K562 (cell line): Measurements from ENCODE around the gene BTBD16. TPM values are rescaled to one million over a fixed set of nuclear protein-coding genes. Genes with fewer than 3 reads are reported as not detected.

Experiments
- ATAC-seq: fragments of 200-7000 bp; cut with Tn5 transposase; 3 replicates; pipeline ENCODE4 v1.9.1; 2020; ENCODE audit warnings: moderate library complexity
- BruUV-seq: library from RNA; stranded (reverse); fragments of 400-500 nt; replicated peaks from 2 replicates; lab custom pipeline; 2021; lab: Mats Ljungman, UMichigan
- CTCF ChIA-PET: fragments of 300-600 bp; formaldehyde crosslinking; extraction: SDS; loops from one replicate; lab custom pipeline; 2021; ENCODE audit warnings: low intra/inter-chr PET ratio; lab: Yijun Ruan, JAX
- POLR2A ChIA-PET: fragments of 300-600, 350-650 bp; sonication (Branson Sonifier 250); formaldehyde crosslinking; extraction: SDS; loops from one replicate; lab custom pipeline; 2021; ENCODE audit warnings: antibody characterized with exemption, inconsistent platforms; lab: Yijun Ruan, JAX
- DNase-seq, 4 experiments: peaks; one replicate each; pipeline versions ENCODE4 v3.0.0 to v3.0.0-alpha.2; 2011 to 2018; ENCODE audit warnings: low spot score in 3 of 4, mixed read lengths in 3 of 4; ENCODE audit errors: extremely low read depth in 1 of 4
- FAIRE-seq: peaks from 2 replicates; lab custom pipeline; 2011; peaks lifted over from hg19 to GRCh38; lab: Jason Lieb, UNC
- H2AFZ ChIP-seq: 2 replicates; pipeline ENCODE4 v1.6.0; 2011; ENCODE audit warnings: low read depth, low read length, control low read depth, inconsistent platforms
- H3K27ac ChIP-seq: fragments of 200-600 bp; 3 replicates; pipeline ENCODE4 v1.8.0; 2011; ENCODE audit warnings: low read depth, mild to moderate bottlenecking, control low read depth, inconsistent platforms, low read length, moderate library complexity, mixed read lengths; ENCODE audit errors: extremely low read depth
- H3K27me3 ChIP-seq, 2 experiments: fragments of 300-600 bp in 1 of 2; 2 replicates in 1 of 2; 3 replicates in 1 of 2; pipeline versions ENCODE4 v1.6.0 to v1.8.0; 2011; ENCODE audit warnings: inconsistent platforms in 2 of 2, low read length in 2 of 2, mild to moderate bottlenecking in 1 of 2, mixed read lengths in 1 of 2, moderate library complexity in 1 of 2; ENCODE audit not compliant: control insufficient read depth in 2 of 2, insufficient read depth in 2 of 2
- H3K36me3 ChIP-seq: fragments of 300-600 bp; 3 replicates; pipeline ENCODE4 v1.8.0; 2011; ENCODE audit warnings: mild to moderate bottlenecking, low read length, inconsistent platforms; ENCODE audit not compliant: control insufficient read depth, insufficient read depth
- H3K4me1 ChIP-seq, 2 experiments: fragments of 200-600 bp in 1 of 2; replicated peaks in 1 of 2; 2 replicates in 1 of 2; 3 replicates in 1 of 2; pipeline versions ENCODE4 v1.5.1 to v1.8.0; 2011; ENCODE audit warnings: inconsistent platforms in 2 of 2, low read length in 2 of 2, mild to moderate bottlenecking in 1 of 2, mixed read lengths in 1 of 2, moderate library complexity in 1 of 2; ENCODE audit not compliant: control insufficient read depth in 2 of 2, insufficient read depth in 2 of 2
- H3K4me2 ChIP-seq: 2 replicates; pipeline ENCODE4 v1.6.1; 2011; ENCODE audit warnings: low read length, control low read depth, inconsistent platforms, mixed read lengths; ENCODE audit not compliant: insufficient read depth
- H3K4me3 ChIP-seq: fragments of 200-600 bp; sonication (generic), shearing (Covaris generic); 2 replicates; pipeline ENCODE4 v1.5.1; 2016; ENCODE audit warnings: control low read depth, inconsistent platforms
- H3K79me2 ChIP-seq: fragments of 200-600 bp; 3 replicates; pipeline ENCODE4 v1.8.0; 2011; ENCODE audit warnings: low read length, inconsistent platforms; ENCODE audit not compliant: control insufficient read depth, insufficient read depth
- H3K9ac ChIP-seq, 2 experiments: 2 replicates each; pipeline versions ENCODE4 v1.6.0 to v1.6.1; 2011; ENCODE audit warnings: low read depth in 2 of 2, low read length in 2 of 2, control low read depth in 1 of 2, inconsistent platforms in 1 of 2, mild to moderate bottlenecking in 1 of 2, mixed read lengths in 1 of 2; ENCODE audit not compliant: insufficient read depth in 1 of 2
- H3K9me1 ChIP-seq: one replicate; pipeline ENCODE4 v1.6.0; 2011; ENCODE audit warnings: inconsistent platforms, mild to moderate bottlenecking, low read length, moderate library complexity; ENCODE audit not compliant: control insufficient read depth, insufficient read depth
- H3K9me3 ChIP-seq: replicated peaks from 2 replicates; pipeline ENCODE4 v1.5.1; 2011; ENCODE audit warnings: low read depth, low read length, inconsistent platforms; ENCODE audit not compliant: control insufficient read depth, insufficient read depth
- H4K20me1 ChIP-seq: replicated peaks from 2 replicates; pipeline ENCODE4 v1.6.1; 2011; ENCODE audit warnings: low read length, inconsistent platforms, mixed read lengths; ENCODE audit not compliant: control insufficient read depth, insufficient read depth
- ATF3 ChIP-seq, 2 experiments: fragments of 450-650 bp in 1 of 2; sonication (generic) in 1 of 2; formaldehyde crosslinking in 1 of 2; IDR thresholded peaks in 1 of 2; conservative IDR thresholded peaks in 1 of 2; 2 replicates each; pipeline versions ENCODE4 v1.6.1 to v1.8.1; 2016 to 2023; ENCODE audit warnings: mild to moderate bottlenecking in 2 of 2, moderate library complexity in 2 of 2, inconsistent platforms in 1 of 2, missing genetic modification reagents in 1 of 2
- CBFA2T3 ChIP-seq: fragments of 450-650 bp; IDR thresholded peaks from 2 replicates; pipeline ENCODE4 v1.6.1; 2017
- CBFB ChIP-seq: sonication (generic); formaldehyde crosslinking; IDR thresholded peaks from 2 replicates; pipeline ENCODE4 v1.4.0; 2020; ENCODE audit warnings: mild to moderate bottlenecking, missing genetic modification reagents
- CBX8 ChIP-seq: fragments of 200-600 bp; sonication (generic); IDR thresholded peaks from 2 replicates; pipeline ENCODE4 v1.6.1; 2012; ENCODE audit warnings: borderline replicate concordance, mixed run types, low read depth, mild to moderate bottlenecking, moderate library complexity, mixed read lengths, low read length, control low read depth, inconsistent platforms; ENCODE audit not compliant: poor library complexity, severe bottlenecking; ENCODE audit errors: extremely low read depth
- DPF2 ChIP-seq: fragments of 450-650 bp; IDR thresholded peaks from 2 replicates; pipeline ENCODE4 v1.6.1; 2016
- GTF2B ChIP-seq: IDR thresholded peaks from 2 replicates; pipeline ENCODE4 v1.6.1; 2011; ENCODE audit not compliant: insufficient read length; ENCODE audit errors: extremely low read depth
- HES1 ChIP-seq: fragments of 450-650 bp; IDR thresholded peaks from 2 replicates; pipeline ENCODE4 v1.6.1; 2016; ENCODE audit warnings: low read depth, mild to moderate bottlenecking, moderate library complexity
- HIVEP1 ChIP-seq: fragments of 250-450 bp; sonication (Bioruptor Pico); IDR thresholded peaks from 2 replicates; pipeline ENCODE4 v1.4.0; 2020; ENCODE audit warnings: mild to moderate bottlenecking
- MLX ChIP-seq, 2 experiments: fragments of 450-650 bp in 1 of 2; sonication (generic) in 1 of 2; formaldehyde crosslinking; conservative IDR thresholded peaks; 2 replicates each; pipeline versions ENCODE4 v1.4.0 to v1.8.1; 2020 to 2022; ENCODE audit warnings: mild to moderate bottlenecking in 1 of 2, missing genetic modification reagents in 1 of 2
- PHB2 ChIP-seq: fragments of 450-650 bp; IDR thresholded peaks from 2 replicates; pipeline ENCODE4 v1.6.1; 2017; ENCODE audit warnings: low read depth
- PKNOX1 ChIP-seq: fragments of 450-650 bp; IDR thresholded peaks from 2 replicates; pipeline ENCODE4 v1.6.1; 2016
- PTBP1 ChIP-seq: fragments of 200-400 bp; formaldehyde crosslinking; IDR thresholded peaks from 2 replicates; pipeline ENCODE4 v1.6.1; 2017; ENCODE audit warnings: low read depth, low read length
- RBFOX2 ChIP-seq: fragments of 200-400 bp; formaldehyde crosslinking; IDR thresholded peaks from 2 replicates; pipeline ENCODE4 v1.6.1; 2017; ENCODE audit warnings: low read depth, mild to moderate bottlenecking, low read length, moderate library complexity
- RCOR1 ChIP-seq, 2 experiments: IDR thresholded peaks; 2 replicates each; pipeline ENCODE4 v1.6.1; 2012; ENCODE audit warnings: low read depth in 2 of 2, low read length in 2 of 2, borderline replicate concordance in 1 of 2, improper control_type of control experiment in 1 of 2
- STAT5B ChIP-seq: fragments of 250-450 bp; sonication (Bioruptor Pico); IDR thresholded peaks from 2 replicates; pipeline ENCODE4 v1.8.0; 2021; ENCODE audit warnings: mild to moderate bottlenecking, inconsistent platforms
- TAL1 ChIP-seq: fragments of 450-650 bp; IDR thresholded peaks from 2 replicates; pipeline ENCODE4 v1.6.1; 2016; ENCODE audit warnings: mild to moderate bottlenecking
- TARDBP ChIP-seq: fragments of 450-650 bp; IDR thresholded peaks from 2 replicates; pipeline ENCODE4 v1.6.1; 2016
- TFAM ChIP-seq: fragments of 250-450 bp; sonication (Bioruptor Pico); conservative IDR thresholded peaks from 2 replicates; pipeline ENCODE4 v1.5.0; 2021; ENCODE audit warnings: mild to moderate bottlenecking, moderate library complexity
- ZBTB9 ChIP-seq: fragments of 450-650 bp; formaldehyde crosslinking; IDR thresholded peaks from 2 replicates; pipeline ENCODE4 v1.4.0; 2020; ENCODE audit warnings: mild to moderate bottlenecking, moderate library complexity
- WGBS: fragments of 100-300 bp; shearing (Covaris generic); methylation state at CpG from one replicate; pipeline ENCODE4 v1.1.6; 2016; ENCODE audit warnings: low coverage, mixed read lengths; ENCODE audit not compliant: insufficient coverage; ENCODE audit errors: missing lambda C conversion rate; 5-methylcytosine and 5-hydroxymethylcytosine counted together
- in situ Hi-C: fragments of 300-500 bp; cut with MboI; formaldehyde crosslinking; loops from 4 replicates; pipeline ENCODE4 v1.15.0; 2018; ENCODE audit warnings: inconsistent platforms, mixed read lengths
- intact Hi-C: fragments of 100-400 bp; cut with micrococcal nuclease; formaldehyde crosslinking; loops from 2 replicates; pipeline ENCODE4 v1.14.2; 2022
- polyA plus RNA-seq, 8 experiments: library from polyadenylated mRNA; depleted of rRNA in 4 of 8; stranded (reverse) in 5 of 8; unstranded in 3 of 8; fragments of >200 nt; fragmentation: Nextera tagmentation in 2 of 8; fragmentation: Illumina TruSeq in 1 of 8; extraction: Ambion mirVana in 2 of 8; extraction: Trizol in 1 of 8; gene quantifications; 2 replicates each; pipeline versions ENCODE4 v1.2.1 to v1.2.3, GENCODE V29; 2011 to 2014; ENCODE audit warnings: inconsistent platforms in 1 of 8, missing spikeins in 1 of 8
- total RNA-seq, 7 experiments: library from RNA; depleted of rRNA in 6 of 7; stranded (reverse); fragments of >200 nt in 6 of 7; fragmentation: Illumina TruSeq in 2 of 7; extraction: Trizol in 2 of 7; gene quantifications; 2 replicates each; pipeline versions ENCODE4 v1.2.1 to v1.2.3, GENCODE V29; 2011 to 2021; ENCODE audit warnings: low replicate concordance in 1 of 7

BTBD16 gene
- total and polyA plus RNA-seq, 9 of the 15 experiments (the other 6 are each of a cell fraction or from before 2014, with no cell fraction given), result 0.11 TPM; not detected in 8

- ChIA-PET CTCF (interaction anchor here (0.6 kb wide), 1 partner anchor 17 kb away, joined by 3 read pairs; no protein-coding TSS in a partner anchor), POLR2A (no interaction called here)
- Histone ChIP-seq H3K79me2 (no peaks in the 10 kb centered on the region), H3K36me3 (no peaks in the 10 kb centered on the region), H3K9me3 (no peaks in the 10 kb centered on the region), H3K9me1 (no peaks in the 10 kb centered on the region), H4K20me1 (no peaks in the 10 kb centered on the region), H3K4me2 (no peak overlapping the region), H3K4me3 (no peak overlapping the region), H3K27ac (no peak overlapping the region), H3K4me1 (no peaks in the 10 kb centered on the region), H2AFZ (no peak overlapping the region), H3K27me3 (no peaks in the 10 kb centered on the region; a peak in 1 of 5 replicates), H3K9ac (no peak overlapping the region)
- DNase-seq (no peak), ATAC-seq (no peak), FAIRE-seq (no peak)
- 0% methylated on average over 5 of the region's 5 CpGs for WGBS
- intact Hi-C loops (no loop called here), in situ Hi-C loops (no loop called here)
- BruUV-seq, result no TSS peak
- TF ChIP-seq ATF3 (IDR thresholded peaks at IDR 0.05) (no peak), ATF3 (CRISPR knock-in tag; conservative IDR thresholded peaks at IDR 0.05) (no peak), CBFB (CRISPR knock-in tag) (no peak), RCOR1 (IDR thresholded peaks at IDR 0.05; ENCODE audit: borderline replicate concordance in 1 of 2, low read depth in 2 of 2, low read length in 2 of 2) (no peak), RBFOX2 (no peak), TFAM (CRISPR knock-in tag) (no peak), CBX8 (no peak), PTBP1 (no peak), GTF2B (no peak), MLX (CRISPR knock-in tag; conservative IDR thresholded peaks at IDR 0.05) (no peak), PHB2 (no peak), TARDBP (no peak), PKNOX1 (no peak), HES1 (no peak), HIVEP1 (CRISPR knock-in tag) (no peak), CBFA2T3 (no peak), STAT5B (no peak), TAL1 (no peak), ZBTB9 (CRISPR knock-in tag) (no peak), DPF2 (no peak)
Observed at GRCh38 chr10:122254831-122255230, 16.3 kb upstream of the BTBD16 start.
